Measurements from ENCODE around the gene SEC16A.

SEC16A gene

DNA sequence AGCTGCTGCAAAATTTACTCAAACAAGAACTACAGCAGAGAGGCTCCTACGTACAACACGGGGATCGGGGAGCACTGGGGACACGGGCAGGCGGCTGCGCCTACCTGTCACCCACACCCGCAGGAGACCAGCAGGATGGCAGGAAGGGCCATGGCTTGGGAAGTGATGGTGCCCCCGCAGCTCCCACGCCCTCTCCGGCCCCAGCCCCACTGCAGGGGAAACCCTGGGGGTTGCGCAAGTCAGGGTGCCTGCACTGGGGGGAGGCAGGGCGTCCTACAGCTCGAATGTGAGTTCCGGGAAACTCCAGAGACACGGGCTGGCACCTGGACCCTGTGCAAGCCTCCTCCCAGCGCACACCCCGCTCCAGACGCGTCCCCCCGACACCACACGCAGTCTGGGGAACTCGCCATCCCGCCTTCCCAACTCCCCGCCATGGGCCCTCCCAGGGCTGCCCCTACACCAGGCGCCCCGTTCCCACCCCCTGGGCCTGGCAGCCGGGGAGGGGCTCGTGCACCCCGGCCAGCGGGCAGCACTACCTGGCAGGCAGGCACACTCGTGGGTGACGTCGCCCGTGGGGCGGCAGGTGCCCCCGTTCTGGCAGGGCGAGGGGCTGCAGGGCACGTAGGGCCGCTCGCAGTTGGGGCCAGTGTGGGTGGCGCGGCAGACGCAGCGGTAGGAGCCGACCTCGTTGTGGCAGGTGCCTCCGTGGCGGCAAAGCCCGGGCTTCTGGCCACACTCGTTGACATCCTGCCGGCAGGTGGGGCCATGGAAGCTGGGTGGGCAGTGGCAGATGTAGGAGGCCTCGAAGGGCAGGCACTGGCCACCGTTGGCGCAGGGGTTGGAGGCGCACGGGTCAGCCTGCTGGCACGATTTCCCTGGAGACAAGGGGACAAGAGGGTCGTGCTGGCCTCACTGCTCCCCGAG lies 39.7 kb upstream of the SEC16A start:
- TF ChIP-seq, protein P1, sequence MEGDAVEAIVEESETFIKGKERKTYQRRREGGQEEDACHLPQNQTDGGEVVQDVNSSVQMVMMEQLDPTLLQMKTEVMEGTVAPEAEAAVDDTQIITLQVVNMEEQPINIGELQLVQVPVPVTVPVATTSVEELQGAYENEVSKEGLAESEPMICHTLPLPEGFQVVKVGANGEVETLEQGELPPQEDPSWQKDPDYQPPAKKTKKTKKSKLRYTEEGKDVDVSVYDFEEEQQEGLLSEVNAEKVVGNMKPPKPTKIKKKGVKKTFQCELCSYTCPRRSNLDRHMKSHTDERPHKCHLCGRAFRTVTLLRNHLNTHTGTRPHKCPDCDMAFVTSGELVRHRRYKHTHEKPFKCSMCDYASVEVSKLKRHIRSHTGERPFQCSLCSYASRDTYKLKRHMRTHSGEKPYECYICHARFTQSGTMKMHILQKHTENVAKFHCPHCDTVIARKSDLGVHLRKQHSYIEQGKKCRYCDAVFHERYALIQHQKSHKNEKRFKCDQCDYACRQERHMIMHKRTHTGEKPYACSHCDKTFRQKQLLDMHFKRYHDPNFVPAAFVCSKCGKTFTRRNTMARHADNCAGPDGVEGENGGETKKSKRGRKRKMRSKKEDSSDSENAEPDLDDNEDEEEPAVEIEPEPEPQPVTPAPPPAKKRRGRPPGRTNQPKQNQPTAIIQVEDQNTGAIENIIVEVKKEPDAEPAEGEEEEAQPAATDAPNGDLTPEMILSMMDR (IDR thresholded peaks at IDR 0.05; ENCODE audit: control insufficient read depth, insufficient read depth, low read depth, low read length, missing control alignments) = no peak
- DNase-seq (ENCODE audit: low read depth) = no peak
- no peak overlapping the region for H3K4me3 ChIP-seq (ENCODE audit: control insufficient read depth, low read depth, low read length)

DNA sequence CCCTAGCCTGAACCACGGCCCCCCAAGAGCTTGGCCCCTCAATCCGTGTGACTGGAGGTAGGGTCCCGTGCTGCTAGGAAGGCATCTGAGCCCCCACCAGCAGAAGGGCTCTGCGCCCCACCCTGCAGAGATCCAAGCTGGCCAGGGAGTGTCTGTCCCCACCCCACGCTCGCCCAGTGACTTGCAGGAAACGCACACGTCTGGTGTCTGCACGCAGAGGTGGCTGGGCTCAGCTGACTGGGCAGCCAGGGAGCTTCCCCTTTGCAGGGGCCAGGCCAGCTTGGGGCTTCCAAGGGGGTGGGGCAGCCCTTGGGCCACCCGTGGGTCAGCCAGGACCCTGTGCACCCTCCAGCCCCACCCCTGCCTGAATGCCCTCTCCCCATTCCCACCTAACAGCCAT lies 38.7 kb upstream of the SEC16A start:
- DNase-seq (ENCODE audit: low read depth) = no peak
- TF ChIP-seq, protein P1 (IDR thresholded peaks at IDR 0.05; ENCODE audit: control insufficient read depth, insufficient read depth, low read depth, low read length, missing control alignments) = no peak
- no peak overlapping the region for H3K4me3 ChIP-seq (ENCODE audit: control insufficient read depth, low read depth, low read length)

DNA sequence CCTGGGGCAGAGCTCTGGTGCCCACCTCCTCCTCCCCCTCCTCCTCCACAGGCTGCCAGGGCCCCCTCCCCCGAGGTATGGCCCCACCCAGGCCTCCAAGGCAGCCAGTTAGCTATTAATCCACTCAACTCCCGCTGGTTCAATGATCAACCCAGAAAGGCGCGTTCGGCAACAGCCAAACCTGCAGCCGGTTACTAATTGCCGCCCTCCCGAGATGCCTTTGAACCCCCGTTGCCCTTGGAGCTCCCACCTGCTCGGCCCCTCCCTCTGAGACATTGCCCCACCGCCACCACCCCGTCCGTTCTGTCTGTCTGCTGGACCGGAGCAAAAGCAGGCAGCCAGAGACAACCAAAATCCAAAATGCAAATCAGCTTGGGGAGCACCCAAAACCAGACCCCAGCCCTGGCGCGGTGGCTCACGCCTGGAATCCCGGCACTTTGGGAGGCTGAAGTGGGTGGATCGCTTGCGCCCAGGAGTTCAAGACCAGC lies 37.3 kb upstream of the SEC16A start:
- TF ChIP-seq, protein P1 (IDR thresholded peaks at IDR 0.05; ENCODE audit: control insufficient read depth, insufficient read depth, low read depth, low read length, missing control alignments) = no peak
- no peak for DNase-seq (ENCODE audit: low read depth)

DNA sequence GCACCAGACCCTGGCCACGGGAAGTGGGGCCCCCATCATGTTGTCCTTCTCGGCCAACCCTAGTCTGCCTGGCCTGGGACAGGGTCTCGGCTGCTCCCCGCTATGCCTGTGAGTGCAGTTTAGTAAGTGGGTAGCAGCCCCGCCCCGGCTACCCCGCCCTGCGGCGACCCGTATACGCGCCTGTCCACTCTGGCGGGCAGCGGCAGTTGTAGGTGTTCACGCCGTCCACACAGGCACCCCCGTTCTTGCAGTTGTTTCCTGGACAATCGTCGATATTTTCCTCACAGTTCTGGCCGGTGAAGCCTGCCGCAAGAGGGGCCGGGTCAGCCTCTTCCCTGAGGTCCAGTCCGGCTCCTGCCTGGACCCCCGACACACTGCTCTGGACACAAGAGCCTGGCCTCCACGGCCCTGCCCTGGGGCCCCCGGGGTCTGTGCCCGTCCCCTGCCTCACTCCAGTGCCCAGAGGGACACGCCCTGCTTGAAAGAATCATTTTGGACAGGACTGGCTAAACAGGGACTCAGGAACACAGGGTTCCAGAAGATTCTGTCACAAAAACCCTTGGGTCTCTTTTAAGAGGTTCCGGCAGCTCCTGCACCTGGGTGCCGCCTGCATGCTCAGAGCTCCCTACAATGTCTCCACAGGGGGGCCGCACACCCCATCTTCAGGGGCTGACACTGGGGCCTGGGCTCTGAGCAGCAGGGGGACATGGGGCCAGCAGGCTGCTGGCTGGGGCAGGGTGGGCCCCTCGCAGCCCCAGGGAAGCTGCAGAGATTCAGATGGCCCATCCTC lies 36.6 kb upstream of the SEC16A start:
- DNase-seq (ENCODE audit: low read depth) = no peak
- TF ChIP-seq, protein P1 (IDR thresholded peaks at IDR 0.05; ENCODE audit: control insufficient read depth, insufficient read depth, low read depth, low read length, missing control alignments) = no peak
- H3K4me3 ChIP-seq (ENCODE audit: control insufficient read depth, low read depth, low read length) = no peak overlapping the region

More for the DNA sequence above, 37.3 kb upstream of the SEC16A start:
- H3K4me3 ChIP-seq (ENCODE audit: control insufficient read depth, low read depth, low read length) = no peak overlapping the region

DNA sequence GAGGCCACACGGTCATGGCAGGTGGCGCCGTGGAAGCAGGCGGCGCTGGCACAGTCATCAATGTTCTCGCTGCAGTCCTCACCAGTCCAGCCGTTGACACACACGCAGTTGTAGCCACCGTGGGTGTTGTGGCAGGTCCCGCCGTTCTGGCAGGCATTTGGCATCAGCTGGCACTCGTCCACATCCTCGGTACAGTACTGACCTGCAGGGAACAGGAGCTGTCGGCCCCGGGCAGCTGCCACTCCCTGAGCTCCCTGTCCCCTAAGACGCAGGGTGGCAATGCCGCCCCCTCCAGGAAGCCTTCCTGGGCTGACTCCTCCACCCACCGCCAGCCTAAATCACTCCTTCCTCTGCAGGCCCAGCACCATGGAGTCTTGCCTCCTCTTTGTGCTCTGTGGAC lies 35.8 kb upstream of the SEC16A start:
- H3K4me3 ChIP-seq (ENCODE audit: control insufficient read depth, low read depth, low read length) = no peak overlapping the region
- TF ChIP-seq, protein P1 (IDR thresholded peaks at IDR 0.05; ENCODE audit: control insufficient read depth, insufficient read depth, low read depth, low read length, missing control alignments) = no peak
- DNase-seq (ENCODE audit: low read depth) = no peak

DNA sequence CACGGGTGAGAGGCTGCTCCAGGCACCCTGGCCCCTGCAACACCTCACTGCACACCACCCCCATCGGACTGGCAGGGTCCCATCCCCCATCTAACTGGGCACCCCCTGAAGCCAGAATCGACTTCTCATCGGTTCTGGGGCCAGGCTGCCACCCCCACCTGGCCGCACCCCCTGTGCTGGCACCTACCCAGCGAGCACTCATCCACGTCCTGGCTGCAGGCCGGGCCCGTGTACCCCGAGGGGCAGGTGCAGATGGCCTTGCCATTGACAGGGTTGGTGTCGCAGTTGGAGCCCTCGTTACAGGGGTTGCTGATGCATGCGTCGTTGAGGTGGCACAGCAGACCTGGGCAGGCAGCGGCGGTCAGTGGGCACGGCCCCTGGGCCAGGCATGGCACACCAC lies 35.1 kb upstream of the SEC16A start:
- DNase-seq (ENCODE audit: low read depth) = no peak
- H3K4me3 ChIP-seq (ENCODE audit: control insufficient read depth, low read depth, low read length) = no peak overlapping the region
- TF ChIP-seq, protein P1 (IDR thresholded peaks at IDR 0.05; ENCODE audit: control insufficient read depth, insufficient read depth, low read depth, low read length, missing control alignments) = no peak
